Liver (tissue), 9 donors: ENCODE results near the gene CREB3L2. TPM values are rescaled to one million over a fixed set of nuclear protein-coding genes. Genes with fewer than 3 reads are reported as not detected.

Experiments used
- DNase-seq: peaks from one replicate; pipeline ENCODE4 v3.0.0-alpha.2; 2017; ENCODE audit warnings: low spot score
- H3K27ac ChIP-seq, 2 donors: one replicate each; pipeline ENCODE4 v1.7.0; 2013; ENCODE audit warnings: inconsistent platforms in 2 of 2, low read length in 2 of 2, control low read depth in 1 of 2, low read depth in 1 of 2, mild to moderate bottlenecking in 1 of 2
- H3K27me3 ChIP-seq, 4 donors: one replicate each; pipeline versions ENCODE4 v1.6.1 to v1.7.0; 2013; ENCODE audit warnings: low read length in 3 of 4, inconsistent platforms in 1 of 4, mild to moderate bottlenecking in 1 of 4, moderate library complexity in 1 of 4; ENCODE audit not compliant: control insufficient read depth in 4 of 4, insufficient read depth in 4 of 4
- H3K36me3 ChIP-seq, 4 donors: one replicate each; pipeline versions ENCODE4 v1.6.1 to v1.7.0; 2013; ENCODE audit warnings: low read length in 3 of 4, mild to moderate bottlenecking in 3 of 4, low read depth in 1 of 4, moderate library complexity in 1 of 4; ENCODE audit not compliant: control insufficient read depth in 4 of 4, insufficient read depth in 3 of 4
- H3K4me1 ChIP-seq, 4 donors: one replicate each; pipeline versions ENCODE4 v1.6.1 to v1.7.0; 2013; ENCODE audit warnings: low read length in 3 of 4, mild to moderate bottlenecking in 3 of 4, moderate library complexity in 1 of 4; ENCODE audit not compliant: control insufficient read depth in 4 of 4, insufficient read depth in 4 of 4
- H3K4me3 ChIP-seq, 3 donors: one replicate each; pipeline versions ENCODE4 v1.6.1 to v1.7.0; 2013; ENCODE audit warnings: low read length in 3 of 3, control low read depth in 1 of 3, low read depth in 1 of 3, mild to moderate bottlenecking in 1 of 3
- H3K9ac ChIP-seq, 2 donors: one replicate each; pipeline ENCODE4 v1.7.0; 2013; ENCODE audit warnings: low read length in 2 of 2, mild to moderate bottlenecking in 2 of 2, moderate library complexity in 2 of 2, control low read depth in 1 of 2, low read depth in 1 of 2
- H3K9me3 ChIP-seq, 4 donors: one replicate each; pipeline versions ENCODE4 v1.6.1 to v1.7.0; 2013; ENCODE audit warnings: low read length in 3 of 4; ENCODE audit not compliant: control insufficient read depth in 4 of 4
- CTCF ChIP-seq: fragments of 150-350 bp; IDR thresholded peaks from 2 replicates; pipeline ENCODE4 v1.5.1; 2017; ENCODE audit warnings: improper control_type of control experiment, low read depth, low read length; ENCODE audit not compliant: missing input control
- EGR1 ChIP-seq, 2 donors: IDR thresholded peaks; 2 replicates each; pipeline ENCODE4 v1.6.1; 2016 to 2018; ENCODE audit warnings: antibody characterized with exemption in 2 of 2, low read depth in 2 of 2
- FOXA1 ChIP-seq: IDR thresholded peaks from 2 replicates; pipeline ENCODE4 v1.6.1; 2016; ENCODE audit warnings: antibody characterized with exemption
- FOXA2 ChIP-seq: IDR thresholded peaks from 2 replicates; pipeline ENCODE4 v1.6.1; 2016; ENCODE audit warnings: antibody characterized with exemption
- GABPA ChIP-seq, 2 donors: IDR thresholded peaks in 1 of 2; conservative IDR thresholded peaks in 1 of 2; 2 replicates each; pipeline ENCODE4 v1.6.1; 2016; ENCODE audit warnings: antibody characterized with exemption in 2 of 2, mild to moderate bottlenecking in 1 of 2, moderate library complexity in 1 of 2
- HNF4A ChIP-seq, 2 donors: conservative IDR thresholded peaks; 2 replicates each; pipeline ENCODE4 v1.6.1; 2016; ENCODE audit warnings: antibody characterized with exemption in 2 of 2, mild to moderate bottlenecking in 2 of 2
- HNF4G ChIP-seq: IDR thresholded peaks from 2 replicates; pipeline ENCODE4 v1.6.1; 2016; ENCODE audit warnings: antibody characterized with exemption
- JUND ChIP-seq, 2 donors: IDR thresholded peaks; 2 replicates each; pipeline ENCODE4 v1.6.1; 2016; ENCODE audit warnings: antibody characterized with exemption in 2 of 2
- MAX ChIP-seq: IDR thresholded peaks from 2 replicates; pipeline ENCODE4 v1.6.1; 2016; ENCODE audit warnings: antibody characterized with exemption
- NR2F2 ChIP-seq: IDR thresholded peaks from 2 replicates; pipeline ENCODE4 v1.6.1; 2016; ENCODE audit warnings: antibody characterized with exemption
- RAD21 ChIP-seq, 2 donors: IDR thresholded peaks; 2 replicates each; pipeline ENCODE4 v1.6.1; 2016; ENCODE audit warnings: antibody characterized with exemption in 2 of 2, mild to moderate bottlenecking in 2 of 2
- REST ChIP-seq: IDR thresholded peaks from 2 replicates; pipeline ENCODE4 v1.6.1; 2016; ENCODE audit warnings: antibody characterized with exemption, mild to moderate bottlenecking
- RXRA ChIP-seq, 2 donors: IDR thresholded peaks; 2 replicates each; pipeline ENCODE4 v1.6.1; 2017 to 2018; ENCODE audit warnings: antibody characterized with exemption in 2 of 2, mild to moderate bottlenecking in 1 of 2
- SP1 ChIP-seq: IDR thresholded peaks from 2 replicates; pipeline ENCODE4 v1.6.1; 2018; ENCODE audit warnings: antibody characterized with exemption, mild to moderate bottlenecking
- TAF1 ChIP-seq: conservative IDR thresholded peaks from 2 replicates; pipeline ENCODE4 v1.6.1; 2016; ENCODE audit warnings: antibody characterized with exemption, mild to moderate bottlenecking
- YY1 ChIP-seq: IDR thresholded peaks from 2 replicates; pipeline ENCODE4 v1.6.1; 2016; ENCODE audit warnings: antibody characterized with exemption, mild to moderate bottlenecking
- ZBTB33 ChIP-seq: IDR thresholded peaks from 2 replicates; pipeline ENCODE4 v1.6.1; 2016; ENCODE audit warnings: antibody characterized with exemption
- WGBS: extraction: QIAGEN DNeasy Blood & Tissue Kit; methylation state at CpG from one replicate; pipeline ENCODE4 v1.1.7; 2013; 5-methylcytosine and 5-hydroxymethylcytosine counted together
- polyA plus RNA-seq, 2 donors: library from polyadenylated mRNA; stranded (reverse) in 1 of 2; unstranded in 1 of 2; fragments of 200-250 nt in 1 of 2; fragments of >200 nt in 1 of 2; fragmentation: Nextera tagmentation in 1 of 2; extraction: Ambion mirVana in 1 of 2; gene quantifications; one replicate each; pipeline versions ENCODE4 v1.2.1 to v1.2.3, GENCODE V29; 2013 to 2015
- total RNA-seq, 2 donors: library from RNA; depleted of rRNA; stranded (reverse); fragments of >200 nt; gene quantifications; one replicate each; pipeline ENCODE4 v1.2.3, GENCODE V29; 2014
- TF ChIP-seq, protein P1 (sequence below): IDR thresholded peaks from 2 replicates; pipeline ENCODE4 v1.6.1; 2016; ENCODE audit warnings: antibody characterized with exemption
- donor health status: healthy.
- donor health status: healthy.
- donor health status: healthy.
- donor health status: healthy.
- donor health status: healthy.

The CREB3L2 gene
- total and polyA plus RNA-seq, 4 donors, result 6.7 to 16.6 (median 9.9) TPM

- TF ChIP-seq CTCF, result no peak
- TF ChIP-seq GABPA (IDR thresholded peaks at IDR 0.05 in 1 of 2, conservative IDR thresholded peaks at IDR 0.05 in 1 of 2), result no peak
- TF ChIP-seq MAX, result no peak
- no peak for TF ChIP-seq HNF4G
- peak in 1 of 2 donors; percentile 15 for TF ChIP-seq RAD21 (IDR thresholded peaks at IDR 0.05)
- no peak for TF ChIP-seq FOXA1
- TF ChIP-seq, protein P1, sequence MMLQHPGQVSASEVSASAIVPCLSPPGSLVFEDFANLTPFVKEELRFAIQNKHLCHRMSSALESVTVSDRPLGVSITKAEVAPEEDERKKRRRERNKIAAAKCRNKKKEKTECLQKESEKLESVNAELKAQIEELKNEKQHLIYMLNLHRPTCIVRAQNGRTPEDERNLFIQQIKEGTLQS, result no peak
Observed at GRCh38 chr7:138023618-138024342, 21.9 kb upstream of the CREB3L2 start (continued).

GRCh38 chr7:138021889-138022288 lies 20.0 kb upstream of the CREB3L2 start:
- no peak for DNase-seq
- no peaks in the 10 kb centered on the region for H3K27me3 ChIP-seq
- WGBS, result 94% methylated on average over 6 of the region's 6 CpGs
- H3K9ac ChIP-seq, result no peak overlapping the region
- no peaks in the 10 kb centered on the region for H3K9me3 ChIP-seq
- H3K27ac ChIP-seq, result no peak overlapping the region
- H3K4me1 ChIP-seq, result peaks cover 0 to 20% (median 6%) of the 10 kb centered on the region in 4 donors
- H3K36me3 ChIP-seq, result peaks cover 0 to 1% (median 0%) of the 10 kb centered on the region in 4 donors
- TF ChIP-seq YY1, result no peak
- TF ChIP-seq RAD21 (IDR thresholded peaks at IDR 0.05), result no peak
- no peak for TF ChIP-seq EGR1 (IDR thresholded peaks at IDR 0.05; ENCODE audit: low read depth in 2 of 2)
- TF ChIP-seq MAX, result no peak
- TF ChIP-seq, protein P1, result no peak
- no peak for TF ChIP-seq FOXA2
- TF ChIP-seq ZBTB33, result no peak
- no peak for TF ChIP-seq NR2F2
- no peak for TF ChIP-seq HNF4G
- no peak for TF ChIP-seq GABPA (IDR thresholded peaks at IDR 0.05 in 1 of 2, conservative IDR thresholded peaks at IDR 0.05 in 1 of 2)
- no peak for TF ChIP-seq SP1
- TF ChIP-seq TAF1, result no peak
- TF ChIP-seq RXRA (IDR thresholded peaks at IDR 0.05), result no peak
- TF ChIP-seq REST, result no peak
- TF ChIP-seq CTCF, result no peak
- no peak for TF ChIP-seq FOXA1
- TF ChIP-seq JUND (IDR thresholded peaks at IDR 0.05), result no peak
- no peak for TF ChIP-seq HNF4A (conservative IDR thresholded peaks at IDR 0.05)
- H3K4me3 ChIP-seq, result no peak overlapping the region
